ENCODE results near the gene ADIPOR2. TPM values are rescaled to one million over a fixed set of nuclear protein-coding genes. Genes with fewer than 3 reads are reported as not detected.
A peak's percentile ranks its signal among the peaks of the same experiment; 100 is the strongest.

ADIPOR2 gene
- polyA plus RNA-seq, 2 of the 4 experiments (the other 2 are of a cell fraction): 60.4 to 65.4 TPM

DNA sequence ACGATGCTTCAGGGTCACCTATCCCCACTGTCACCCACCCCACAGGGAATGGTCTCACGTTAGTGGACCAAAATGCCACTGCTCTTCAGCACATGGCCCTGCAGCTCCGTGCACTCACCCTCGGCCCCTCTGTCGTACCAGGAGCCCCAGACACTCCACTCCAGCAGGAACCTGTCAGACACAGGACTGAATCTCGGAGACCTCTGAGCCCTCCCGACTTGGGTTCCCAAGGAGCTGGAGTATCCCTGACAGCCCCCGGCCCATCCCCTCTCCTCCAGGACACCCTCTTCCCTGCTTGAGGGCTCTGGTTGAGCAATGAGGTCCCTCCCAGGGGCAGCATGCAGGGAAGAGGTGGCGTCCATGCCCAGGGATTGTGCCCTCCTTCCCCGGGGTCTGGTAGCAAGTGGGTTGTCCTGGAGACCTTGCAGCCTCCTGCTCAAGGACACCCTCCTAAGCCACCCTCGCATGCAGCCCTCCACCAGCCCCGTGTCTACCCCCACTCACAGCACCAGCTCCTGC is 109.1 kb downstream of the ADIPOR2 start (continued):
- TF ChIP-seq, protein P1, sequence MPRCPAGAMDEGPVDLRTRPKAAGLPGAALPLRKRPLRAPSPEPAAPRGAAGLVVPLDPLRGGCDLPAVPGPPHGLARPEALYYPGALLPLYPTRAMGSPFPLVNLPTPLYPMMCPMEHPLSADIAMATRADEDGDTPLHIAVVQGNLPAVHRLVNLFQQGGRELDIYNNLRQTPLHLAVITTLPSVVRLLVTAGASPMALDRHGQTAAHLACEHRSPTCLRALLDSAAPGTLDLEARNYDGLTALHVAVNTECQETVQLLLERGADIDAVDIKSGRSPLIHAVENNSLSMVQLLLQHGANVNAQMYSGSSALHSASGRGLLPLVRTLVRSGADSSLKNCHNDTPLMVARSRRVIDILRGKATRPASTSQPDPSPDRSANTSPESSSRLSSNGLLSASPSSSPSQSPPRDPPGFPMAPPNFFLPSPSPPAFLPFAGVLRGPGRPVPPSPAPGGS (IDR thresholded peaks at IDR 0.05): no peak
- TF ChIP-seq SMC3 (IDR thresholded peaks at IDR 0.05): no peak
- TF ChIP-seq, protein P2, sequence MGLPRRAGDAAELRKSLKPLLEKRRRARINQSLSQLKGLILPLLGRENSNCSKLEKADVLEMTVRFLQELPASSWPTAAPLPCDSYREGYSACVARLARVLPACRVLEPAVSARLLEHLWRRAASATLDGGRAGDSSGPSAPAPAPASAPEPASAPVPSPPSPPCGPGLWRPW (IDR thresholded peaks at IDR 0.05): no peak

DNA sequence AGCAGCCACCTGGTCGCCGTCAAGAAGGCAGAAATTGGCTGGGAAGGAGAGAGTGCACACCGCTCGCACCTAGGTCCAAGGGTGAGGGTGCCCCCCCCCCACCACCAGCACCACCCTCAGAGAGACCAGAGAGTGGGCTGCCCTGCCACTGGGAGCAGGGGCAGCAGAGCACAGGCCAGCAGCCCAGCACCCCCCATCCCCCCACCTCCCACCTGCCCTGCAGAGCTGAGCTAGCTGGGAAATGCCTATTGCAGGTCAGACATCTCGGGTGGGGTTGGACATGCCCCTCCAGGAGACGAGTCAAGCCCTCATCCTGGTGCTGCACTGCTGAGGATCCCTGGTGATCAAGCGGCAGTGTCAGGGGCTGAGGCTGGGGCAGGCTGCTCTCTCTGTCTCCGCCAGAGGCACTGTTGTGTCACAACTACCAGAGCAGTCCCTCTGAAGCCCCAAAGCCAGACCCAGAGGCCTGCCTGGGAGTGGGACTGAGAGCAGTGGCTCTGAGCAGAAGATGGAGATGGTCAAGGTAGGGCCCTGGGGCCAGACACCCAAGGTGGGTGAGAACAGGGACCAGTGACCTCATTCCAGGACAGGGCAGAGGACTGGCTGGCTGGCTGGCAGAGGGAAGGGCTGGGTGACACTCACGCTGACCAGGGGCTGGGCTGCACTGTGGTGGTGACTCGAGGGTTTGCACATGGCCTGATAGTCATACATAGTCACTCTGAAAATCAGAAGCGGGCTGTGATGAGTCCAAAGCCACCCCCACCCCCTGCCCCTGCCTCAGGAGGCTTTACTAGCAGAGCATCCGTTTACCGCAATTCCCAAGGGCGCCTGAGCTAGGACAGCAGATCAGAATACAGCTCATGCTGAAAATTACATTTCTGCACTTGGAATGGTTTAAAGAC is 109.8 kb downstream of the ADIPOR2 start:
- H3K9me3 ChIP-seq: no peaks in the 10 kb centered on the region
- no peak overlapping the region for H3K4me3 ChIP-seq
- ChIA-PET POLR2A (no interaction called here), CTCF (interaction anchor here (0.6 to 14.6 kb wide), 8 partner anchors 9 to 840 kb away, joined by 3 to 324 read pairs (median 3); no protein-coding TSS in a partner anchor)
- FAIRE-seq (no peak), ATAC-seq (peak; percentile 40 to 49; a peak in 4 of 6 replicates), DNase-seq (ENCODE audit: low read depth in 1 of 2, low spot score in 1 of 2) (peak; percentile 37 to 41)
- no peak overlapping the region for H3K4me2 ChIP-seq
- 54% methylated on average over 12 of the region's 14 CpGs for WGBS (ENCODE audit: missing lambda C conversion rate)
- TF ChIP-seq EP300 (IDR thresholded peaks at IDR 0.05) (no peak), CTCF (IDR thresholded peaks at IDR 0.05) (no peak), CBX8 (IDR thresholded peaks at IDR 0.05) (no peak), BHLHE40 (IDR thresholded peaks at IDR 0.05; ENCODE audit: low read depth, low read length) (no peak), FOSB (CRISPR knock-in tag; IDR thresholded peaks at IDR 0.05) (no peak), RAD21 (conservative IDR thresholded peaks at IDR 0.05 in 1 of 2, IDR thresholded peaks at IDR 0.05 in 1 of 2) (peak; percentile 15 to 32; a peak in 2 of 5 replicates), JUN (IDR thresholded peaks at IDR 0.05) (no peak)
- peaks cover 12% of the 10 kb centered on the region for H3K4me1 ChIP-seq
- no peak overlapping the region for H3K27ac ChIP-seq

DNA sequence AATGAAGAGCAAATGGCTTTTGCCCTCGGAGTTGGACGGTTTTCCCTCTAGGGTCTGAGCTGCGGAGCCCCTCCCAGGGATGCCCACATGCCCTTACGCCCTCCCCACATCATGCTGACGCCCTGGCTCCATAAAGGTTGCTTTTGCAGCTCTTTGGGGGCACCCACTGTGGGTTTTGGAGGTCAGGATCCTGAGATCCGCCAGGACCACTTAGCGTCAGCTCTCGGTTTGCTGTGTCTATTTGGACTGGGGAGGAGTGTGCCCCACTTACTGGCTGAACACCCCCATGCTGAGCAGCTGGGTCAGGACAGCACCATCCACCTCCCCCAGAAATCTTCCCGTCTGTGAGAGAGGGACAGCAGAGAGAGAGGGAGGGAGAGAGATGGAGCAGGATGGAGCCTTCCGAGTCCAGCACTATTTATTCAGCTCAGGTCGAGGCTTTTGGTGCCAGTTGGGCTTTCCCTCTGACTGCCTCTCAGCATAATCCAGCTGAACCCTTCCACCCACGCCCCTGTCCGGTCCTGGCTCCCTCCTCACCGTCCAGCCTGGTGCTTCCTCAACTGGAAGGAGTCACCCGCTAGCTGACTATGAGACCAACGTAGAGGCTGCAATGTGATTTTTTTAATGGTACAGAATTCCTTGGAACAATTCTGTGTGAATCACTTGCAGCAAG is 110.6 kb downstream of the ADIPOR2 start:
- POLR2A ChIA-PET: no interaction called here
- Histone ChIP-seq H3K4me2 (no peak overlapping the region), H3K4me3 (no peak overlapping the region), H3K4me1 (peaks cover 10% of the 10 kb centered on the region; the same call in 1 of the 3 replicates), H3K9me3 (no peaks in the 10 kb centered on the region), H3K27ac (no peak overlapping the region)
- WGBS (ENCODE audit: missing lambda C conversion rate): 55% methylated on average over 16 of the region's 16 CpGs
- FAIRE-seq: no peak
- TF ChIP-seq JUNB (IDR thresholded peaks at IDR 0.05): no peak
- TF ChIP-seq HOXB5 (CRISPR knock-in tag; IDR thresholded peaks at IDR 0.05): no peak
- no peak for TF ChIP-seq FOSB (CRISPR knock-in tag; IDR thresholded peaks at IDR 0.05)
- TF ChIP-seq ELK1 (IDR thresholded peaks at IDR 0.05; ENCODE audit: low read depth, low read length): no peak
- TF ChIP-seq GATA3 (IDR thresholded peaks at IDR 0.05; ENCODE audit: borderline replicate concordance): no peak
- TF ChIP-seq RARB (CRISPR knock-in tag; IDR thresholded peaks at IDR 0.05): no peak
- TF ChIP-seq, protein P1 (IDR thresholded peaks at IDR 0.05): no peak
- no peak for TF ChIP-seq MAFK (IDR thresholded peaks at IDR 0.05; ENCODE audit: partially characterized antibody)
- no peak for TF ChIP-seq MAZ (IDR thresholded peaks at IDR 0.05; ENCODE audit: borderline replicate concordance, low read depth, low read length)
- CTCF ChIA-PET: interaction anchor here (0.9 to 14.6 kb wide), 4 partner anchors 10 to 839 kb away, joined by 3 to 324 read pairs (median 4); no protein-coding TSS in a partner anchor
- no peak for DNase-seq (ENCODE audit: low read depth in 1 of 2, low spot score in 1 of 2)
- ATAC-seq: no peak
